Mammary epithelial cell (primary cell): ENCODE results near the gene LSM14A.

ENCODE experiments used
- EZH2 ChIP-seq: IDR thresholded peaks from 2 replicates; pipeline ENCODE4 v1.6.1; 2012; ENCODE audit warnings: low read length, inconsistent platforms, borderline replicate concordance
- TF ChIP-seq, protein P1 (sequence below), 2 donors: IDR thresholded peaks in 1 of 2; conservative IDR thresholded peaks in 1 of 2; 2 replicates each; pipeline ENCODE4 v1.5.1; 2011 to 2012; ENCODE audit warnings: inconsistent platforms in 2 of 2, low read length in 2 of 2, mild to moderate bottlenecking in 2 of 2, control low read depth in 1 of 2, low read depth in 1 of 2; ENCODE audit not compliant: insufficient read depth in 1 of 2; ENCODE audit errors: extremely low read depth in 1 of 2

DNA sequence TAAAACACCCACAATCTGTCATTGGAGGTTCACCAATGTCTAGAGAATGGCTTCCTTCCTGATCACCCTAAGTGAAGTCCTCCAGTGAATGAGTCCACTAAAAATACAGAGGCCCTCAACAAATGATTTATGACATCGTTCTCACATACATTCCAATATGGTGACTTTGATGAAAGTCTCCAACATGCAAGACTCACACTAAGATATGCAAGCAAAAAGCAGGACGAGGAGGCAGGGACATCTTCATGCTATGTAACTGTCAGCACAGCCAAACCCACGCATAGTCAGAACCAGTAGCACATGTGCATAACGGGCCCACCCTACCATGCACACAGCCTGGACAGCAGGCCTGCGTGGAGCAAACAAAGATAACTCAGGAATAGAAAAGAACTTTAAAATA lies 16.6 kb upstream of the LSM14A start:
- TF ChIP-seq, protein P1, sequence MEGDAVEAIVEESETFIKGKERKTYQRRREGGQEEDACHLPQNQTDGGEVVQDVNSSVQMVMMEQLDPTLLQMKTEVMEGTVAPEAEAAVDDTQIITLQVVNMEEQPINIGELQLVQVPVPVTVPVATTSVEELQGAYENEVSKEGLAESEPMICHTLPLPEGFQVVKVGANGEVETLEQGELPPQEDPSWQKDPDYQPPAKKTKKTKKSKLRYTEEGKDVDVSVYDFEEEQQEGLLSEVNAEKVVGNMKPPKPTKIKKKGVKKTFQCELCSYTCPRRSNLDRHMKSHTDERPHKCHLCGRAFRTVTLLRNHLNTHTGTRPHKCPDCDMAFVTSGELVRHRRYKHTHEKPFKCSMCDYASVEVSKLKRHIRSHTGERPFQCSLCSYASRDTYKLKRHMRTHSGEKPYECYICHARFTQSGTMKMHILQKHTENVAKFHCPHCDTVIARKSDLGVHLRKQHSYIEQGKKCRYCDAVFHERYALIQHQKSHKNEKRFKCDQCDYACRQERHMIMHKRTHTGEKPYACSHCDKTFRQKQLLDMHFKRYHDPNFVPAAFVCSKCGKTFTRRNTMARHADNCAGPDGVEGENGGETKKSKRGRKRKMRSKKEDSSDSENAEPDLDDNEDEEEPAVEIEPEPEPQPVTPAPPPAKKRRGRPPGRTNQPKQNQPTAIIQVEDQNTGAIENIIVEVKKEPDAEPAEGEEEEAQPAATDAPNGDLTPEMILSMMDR (conservative IDR thresholded peaks at IDR 0.05 in 1 of 2, IDR thresholded peaks at IDR 0.05 in 1 of 2; ENCODE audit: extremely low read depth in 1 of 2, insufficient read depth in 1 of 2, low read depth in 1 of 2, low read length in 2 of 2) = no peak
- no peak for TF ChIP-seq EZH2
